OCI-LY1 (cell line): Measurements from ENCODE around the gene LRRC45.

Experiments used
- CTCF ChIP-seq: fragments of 200-600 bp; sonication (generic), shearing (Covaris generic); IDR thresholded peaks from 2 replicates; pipeline ENCODE4 v1.5.1; 2017; ENCODE audit warnings: mild to moderate bottlenecking, antibody characterized with exemption, low read length, moderate library complexity, mixed read lengths
- EZH2 ChIP-seq: fragments of 200-600 bp; sonication (generic), shearing (Covaris generic); IDR thresholded peaks from 2 replicates; pipeline ENCODE4 v1.8.0; 2017; ENCODE audit warnings: borderline replicate concordance, mixed run types, mild to moderate bottlenecking, antibody characterized with exemption, low read length, moderate library complexity, mixed read lengths

- TF ChIP-seq CTCF (peak; percentile 17; the same call in 1 of the 2 replicates), EZH2 (no peak)
Measured at GRCh38 chr17:82014432-82014831, 8.7 kb upstream of the LRRC45 start.
